GM21825 (cell line): ENCODE measurements around the gene PRKCH.
A peak's percentile ranks its signal among the peaks of the same experiment; 100 is the strongest.
"Not testable (repeated sequence)": the region's sequence is repeated elsewhere in the genome, so short reads cannot be mapped to it uniquely, and the experiment has no call there.

Source experiments
- ATAC-seq: cut with Tn5 transposase; IDR thresholded peaks from one replicate; pipeline ENCODE4 v1.9.1; 2021; ENCODE audit warnings: mild to moderate bottlenecking, moderate library complexity; ENCODE audit not compliant: unreplicated experiment

The PRKCH gene

GRCh38 chr14:61524936-61525292, 203.5 kb downstream of the PRKCH start:
- ATAC-seq = no peak

GRCh38 chr14:61525293-61526011, 204.1 kb downstream of the PRKCH start:
- ATAC-seq = peak; percentile 87

GRCh38 chr14:61526405-61527312, 205.3 kb downstream of the PRKCH start:
- no peak for ATAC-seq

- ATAC-seq = no peak
Measured at GRCh38 chr14:61527325-61528100, 206.1 kb downstream of the PRKCH start.

GRCh38 chr14:61528591-61529021, 207.2 kb downstream of the PRKCH start:
- no peak for ATAC-seq

GRCh38 chr14:61529360-61529759, 208.0 kb downstream of the PRKCH start:
- not testable (repeated sequence) for ATAC-seq

GRCh38 chr14:61530296-61530695, 208.9 kb downstream of the PRKCH start:
- ATAC-seq = no peak

- ATAC-seq = no peak
Measured at GRCh38 chr14:61530896-61531295, 209.5 kb downstream of the PRKCH start.

- ATAC-seq = no peak
Measured at GRCh38 chr14:61531465-61532122, 210.2 kb downstream of the PRKCH start.

- ATAC-seq = no peak
Measured at GRCh38 chr14:61532123-61532505, 210.7 kb downstream of the PRKCH start.

GRCh38 chr14:61532763-61533162, 211.4 kb downstream of the PRKCH start:
- no peak for ATAC-seq

- ATAC-seq = no peak
Measured at GRCh38 chr14:61533513-61534255, 212.3 kb downstream of the PRKCH start.

GRCh38 chr14:61535032-61535431, 213.7 kb downstream of the PRKCH start:
- no peak for ATAC-seq

- no peak for ATAC-seq
Measured at GRCh38 chr14:61535458-61535857, 214.1 kb downstream of the PRKCH start.

- no peak for ATAC-seq
Measured at GRCh38 chr14:61536661-61537562, 215.5 kb downstream of the PRKCH start.

- ATAC-seq = no peak
Measured at GRCh38 chr14:61537563-61538463, 216.4 kb downstream of the PRKCH start.

GRCh38 chr14:61538464-61539022, 217.2 kb downstream of the PRKCH start:
- no peak for ATAC-seq

GRCh38 chr14:61539631-61540030, 218.3 kb downstream of the PRKCH start:
- ATAC-seq = no peak
